GM12801 (cell line): Measurements from ENCODE around the gene SLC2A5.

ENCODE experiments used
- CTCF ChIP-seq: IDR thresholded peaks from one replicate; pipeline ENCODE4 v1.5.1; 2011; ENCODE audit warnings: control low read depth; ENCODE audit not compliant: insufficient read length; ENCODE audit errors: extremely low read depth

Gene SLC2A5, protein sequence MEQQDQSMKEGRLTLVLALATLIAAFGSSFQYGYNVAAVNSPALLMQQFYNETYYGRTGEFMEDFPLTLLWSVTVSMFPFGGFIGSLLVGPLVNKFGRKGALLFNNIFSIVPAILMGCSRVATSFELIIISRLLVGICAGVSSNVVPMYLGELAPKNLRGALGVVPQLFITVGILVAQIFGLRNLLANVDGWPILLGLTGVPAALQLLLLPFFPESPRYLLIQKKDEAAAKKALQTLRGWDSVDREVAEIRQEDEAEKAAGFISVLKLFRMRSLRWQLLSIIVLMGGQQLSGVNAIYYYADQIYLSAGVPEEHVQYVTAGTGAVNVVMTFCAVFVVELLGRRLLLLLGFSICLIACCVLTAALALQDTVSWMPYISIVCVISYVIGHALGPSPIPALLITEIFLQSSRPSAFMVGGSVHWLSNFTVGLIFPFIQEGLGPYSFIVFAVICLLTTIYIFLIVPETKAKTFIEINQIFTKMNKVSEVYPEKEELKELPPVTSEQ

DNA sequence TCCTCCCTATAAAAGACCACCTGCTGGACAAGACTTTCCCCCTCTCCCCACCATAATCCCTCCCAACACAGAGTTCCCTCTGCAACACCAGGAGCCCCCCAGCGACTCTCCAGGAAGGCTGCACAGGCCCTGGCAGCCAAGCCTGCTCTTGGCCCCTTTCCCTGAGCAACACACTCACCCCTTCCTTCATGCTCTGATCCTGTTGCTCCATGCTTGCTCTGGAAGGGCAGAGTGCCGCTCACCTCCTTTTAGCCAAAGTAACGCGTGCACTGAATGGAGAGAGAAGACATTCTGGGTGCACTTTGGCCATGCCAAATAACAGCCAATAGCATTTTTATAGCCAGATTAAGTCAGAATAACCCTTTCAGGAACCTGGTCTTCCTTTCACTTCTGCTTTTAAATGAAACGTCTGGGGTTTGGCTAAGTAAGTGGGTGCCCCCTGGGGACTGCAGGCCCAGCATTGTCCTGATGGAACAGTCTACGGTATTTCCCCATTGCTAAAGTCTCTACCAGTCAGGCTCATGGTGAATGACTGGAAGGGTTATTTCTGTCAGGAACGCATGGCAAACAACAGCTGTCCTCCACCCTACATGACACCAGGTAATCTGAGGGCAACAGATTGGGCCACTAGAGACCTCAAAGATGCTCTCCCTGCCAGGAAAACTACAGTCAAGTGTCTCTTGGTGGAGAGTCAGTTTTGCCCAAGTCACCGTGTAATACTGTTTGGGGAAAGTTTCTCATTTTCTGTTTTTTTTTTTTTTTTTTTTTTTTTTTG lies at the start of gene SLC2A5:
TSS of gene SLC2A5 (minus strand) at position 310 of the 775 bp plus-strand sequence. CDS start at position 211, 99 bp downstream.
- no peak for TF ChIP-seq CTCF

- TF ChIP-seq CTCF: no peak
Observed at GRCh38 chr1:9118186-9118585, 48.8 kb upstream of the SLC2A5 start.

GRCh38 chr1:9115351-9116205 lies 46.1 kb upstream of the SLC2A5 start:
- TF ChIP-seq CTCF: no peak

GRCh38 chr1:9112961-9113880 lies 43.8 kb upstream of the SLC2A5 start:
- no peak for TF ChIP-seq CTCF

GRCh38 chr1:9111957-9112356 lies 42.5 kb upstream of the SLC2A5 start:
- no peak for TF ChIP-seq CTCF

- TF ChIP-seq CTCF: no peak
Observed at GRCh38 chr1:9111357-9111691, 41.9 kb upstream of the SLC2A5 start.
